HepG2 (cell line): ENCODE measurements around the gene HLCS. TPM values are rescaled to one million over a fixed set of nuclear protein-coding genes. Genes with fewer than 3 reads are reported as not detected.

Source experiments
- ATAC-seq: fragments of 200-7000 bp; cut with Tn5 transposase; 3 replicates; pipeline ENCODE4 v1.9.1; 2020; ENCODE audit warnings: mild to moderate bottlenecking, moderate library complexity
- BruUV-seq: library from RNA; stranded (reverse); fragments of 400-500 nt; replicated peaks from 2 replicates; lab custom pipeline; 2021; lab: Mats Ljungman, UMichigan
- CTCF ChIA-PET: fragments of 300-600 bp; formaldehyde crosslinking; extraction: SDS; loops from one replicate; lab custom pipeline; 2021; ENCODE audit warnings: low total read pairs, inconsistent platforms, low intra/inter-chr PET ratio; lab: Yijun Ruan, JAX
- POLR2A ChIA-PET: fragments of 350-600 bp; sonication (Branson Sonifier 250); formaldehyde crosslinking; loops from one replicate; lab custom pipeline; 2020; ENCODE audit warnings: antibody characterized with exemption, inconsistent platforms; lab: Yijun Ruan, JAX
- DNase-seq: peaks from one replicate; pipeline ENCODE4 v3.0.0-alpha.2; 2015; ENCODE audit warnings: low spot score
- FAIRE-seq: peaks from 3 replicates; lab custom pipeline; 2011; peaks lifted over from hg19 to GRCh38; lab: Jason Lieb, UNC
- H2AFZ ChIP-seq: one replicate; pipeline ENCODE4 v1.6.1; 2011; ENCODE audit warnings: low read length, inconsistent platforms
- H3K27ac ChIP-seq: fragments of 300-600 bp; 3 replicates; pipeline ENCODE4 v1.8.0; 2011; ENCODE audit warnings: mixed run types, mild to moderate bottlenecking, mixed read lengths, low read length, inconsistent platforms; ENCODE audit not compliant: insufficient read depth; ENCODE audit errors: extremely low read length
- H3K27me3 ChIP-seq, 2 experiments: fragments of 200-600 bp in 1 of 2; 2 replicates in 1 of 2; 3 replicates in 1 of 2; pipeline versions ENCODE4 v1.6.0 to v1.8.0; 2011; ENCODE audit warnings: low read length in 2 of 2, mild to moderate bottlenecking in 2 of 2, moderate library complexity in 2 of 2, inconsistent platforms in 1 of 2; ENCODE audit not compliant: insufficient read depth in 2 of 2, control insufficient read depth in 1 of 2
- H3K36me3 ChIP-seq, 2 experiments: fragments of 200-600 bp in 1 of 2; replicated peaks in 1 of 2; 2 replicates in 1 of 2; 3 replicates in 1 of 2; pipeline versions ENCODE4 v1.5.1 to v1.8.0; 2011; ENCODE audit warnings: low read length in 2 of 2, inconsistent platforms in 1 of 2; ENCODE audit not compliant: insufficient read depth in 2 of 2, control insufficient read depth in 1 of 2
- H3K4me1 ChIP-seq: 2 replicates; pipeline ENCODE4 v1.5.1; 2012; ENCODE audit warnings: low read length, inconsistent platforms; ENCODE audit not compliant: insufficient read depth
- H3K4me2 ChIP-seq: 2 replicates; pipeline ENCODE4 v1.6.0; 2011; ENCODE audit warnings: low read depth, low read length, inconsistent platforms
- H3K4me3 ChIP-seq, 3 experiments: fragments of 200-600 bp in 1 of 3; sonication (generic), shearing (Covaris generic) in 1 of 3; replicated peaks in 1 of 3; 2 replicates each; pipeline ENCODE4 v1.5.1; 2011 to 2016; ENCODE audit warnings: low read length in 3 of 3, inconsistent platforms in 2 of 3, low read depth in 2 of 3, mild to moderate bottlenecking in 2 of 3, control low read depth in 1 of 3, mixed read lengths in 1 of 3; ENCODE audit not compliant: insufficient read depth in 1 of 3
- H3K79me2 ChIP-seq: one replicate; pipeline ENCODE4 v1.6.1; 2011; ENCODE audit warnings: low read length, inconsistent platforms; ENCODE audit not compliant: insufficient read depth
- H3K9ac ChIP-seq: 2 replicates; pipeline ENCODE4 v1.6.0; 2011; ENCODE audit warnings: mild to moderate bottlenecking, low read depth, low read length, inconsistent platforms; ENCODE audit not compliant: insufficient read depth
- H3K9me3 ChIP-seq: 2 replicates; pipeline ENCODE4 v1.5.1; 2012; ENCODE audit warnings: mild to moderate bottlenecking, low read length
- H4K20me1 ChIP-seq: 2 replicates; pipeline ENCODE4 v1.6.0; 2011; ENCODE audit warnings: inconsistent platforms, mild to moderate bottlenecking, low read length, moderate library complexity; ENCODE audit not compliant: insufficient read depth
- PHF21A ChIP-seq: sonication (generic); formaldehyde crosslinking; IDR thresholded peaks from 2 replicates; pipeline ENCODE4 v1.5.0; 2020; ENCODE audit warnings: mild to moderate bottlenecking, missing genetic modification reagents
- SMAD9 ChIP-seq: sonication (generic); formaldehyde crosslinking; IDR thresholded peaks from 2 replicates; pipeline ENCODE4 v1.5.1; 2020; ENCODE audit warnings: mild to moderate bottlenecking, missing genetic modification reagents
- ZBTB46 ChIP-seq: sonication (generic); formaldehyde crosslinking; IDR thresholded peaks from 2 replicates; pipeline ENCODE4 v1.4.0; 2020; ENCODE audit warnings: mild to moderate bottlenecking, missing genetic modification reagents, borderline replicate concordance
- ZNF275 ChIP-seq: sonication (generic); formaldehyde crosslinking; IDR thresholded peaks from 2 replicates; pipeline ENCODE4 v1.8.0; 2022; ENCODE audit warnings: missing genetic modification reagents, mild to moderate bottlenecking, inconsistent platforms, borderline replicate concordance
- WGBS: methylation state at CpG from one replicate; pipeline ENCODE4 v1.1.6; 2017; ENCODE audit warnings: low lambda C conversion rate; 5-methylcytosine and 5-hydroxymethylcytosine counted together
- in situ Hi-C: cut with HindIII; loops from 2 replicates; pipeline ENCODE4 v1.10.0; 2017; ENCODE audit warnings: low pct_unique_long_range_greater_than_20kb; ENCODE audit not compliant: extremely low pct_ligation_motif_present
- intact Hi-C: fragments of 100-400 bp; cut with micrococcal nuclease; formaldehyde crosslinking; loops from one replicate; pipeline ENCODE4 v1.10.0; 2022; ENCODE audit not compliant: unreplicated experiment
- polyA plus RNA-seq, 8 experiments: library from polyadenylated mRNA; depleted of rRNA in 3 of 8; stranded (reverse) in 7 of 8; unstranded in 1 of 8; fragments of >200 nt; fragmentation: Illumina TruSeq in 4 of 8; extraction: Trizol in 4 of 8; gene quantifications; 2 replicates each; pipeline versions ENCODE4 v1.2.1 to v1.2.3, GENCODE V29; 2011 to 2016; ENCODE audit warnings: low read depth in 4 of 8, missing spikeins in 1 of 8, mixed read lengths in 1 of 8; ENCODE audit not compliant: insufficient read depth in 1 of 8
- total RNA-seq, 5 experiments: library from RNA; depleted of rRNA; stranded (reverse); fragments of >200 nt; fragmentation: Illumina TruSeq; extraction: Trizol; gene quantifications; 2 replicates each; pipeline ENCODE4 v1.2.3, GENCODE V29; 2016; ENCODE audit warnings: low read depth in 1 of 5

HLCS gene
- total and polyA plus RNA-seq, 2 of the 13 experiments (the other 11 are each of a cell fraction or from before 2014, with no cell fraction given): 7.9 to 12.3 TPM

GRCh38 chr21:36850372-36850771 lies 116.1 kb downstream of the HLCS start:
- Histone ChIP-seq H3K4me2 (no peak overlapping the region), H3K4me1 (peaks cover 23% of the 10 kb centered on the region), H3K27me3 (no peaks in the 10 kb centered on the region), H3K79me2 (no peaks in the 10 kb centered on the region), H3K9ac (no peak overlapping the region), H2AFZ (no peak overlapping the region), H3K27ac (no peak overlapping the region), H3K36me3 (no peaks in the 10 kb centered on the region), H3K9me3 (no peaks in the 10 kb centered on the region), H3K4me3 (no peak overlapping the region), H4K20me1 (no peaks in the 10 kb centered on the region)
- no peak for ATAC-seq
- POLR2A ChIA-PET: no interaction called here
- no TSS peak for BruUV-seq
- CTCF ChIA-PET: no interaction called here
- in situ Hi-C loops (no loop called here), intact Hi-C loops (loop anchor here (10.0 kb wide), 1 partner anchor 216 kb away; no protein-coding TSS in a partner anchor)
- FAIRE-seq: no peak
- DNase-seq: no peak
- TF ChIP-seq ZNF275 (no peak), SMAD9 (CRISPR knock-in tag) (no peak), ZBTB46 (CRISPR knock-in tag) (no peak), PHF21A (CRISPR knock-in tag) (no peak)
- WGBS: 94% methylated on average over 6 of the region's 8 CpGs
